Mammary epithelial cell (primary cell): ENCODE data around the gene CFAP221.

Source experiments
- EZH2 ChIP-seq: IDR thresholded peaks from 2 replicates; pipeline ENCODE4 v1.6.1; 2012; ENCODE audit warnings: low read length, inconsistent platforms, borderline replicate concordance
- TF ChIP-seq, protein P1 (sequence below), 2 donors: IDR thresholded peaks in 1 of 2; conservative IDR thresholded peaks in 1 of 2; 2 replicates each; pipeline ENCODE4 v1.5.1; 2011 to 2012; ENCODE audit warnings: inconsistent platforms in 2 of 2, low read length in 2 of 2, mild to moderate bottlenecking in 2 of 2, control low read depth in 1 of 2, low read depth in 1 of 2; ENCODE audit not compliant: insufficient read depth in 1 of 2; ENCODE audit errors: extremely low read depth in 1 of 2

DNA sequence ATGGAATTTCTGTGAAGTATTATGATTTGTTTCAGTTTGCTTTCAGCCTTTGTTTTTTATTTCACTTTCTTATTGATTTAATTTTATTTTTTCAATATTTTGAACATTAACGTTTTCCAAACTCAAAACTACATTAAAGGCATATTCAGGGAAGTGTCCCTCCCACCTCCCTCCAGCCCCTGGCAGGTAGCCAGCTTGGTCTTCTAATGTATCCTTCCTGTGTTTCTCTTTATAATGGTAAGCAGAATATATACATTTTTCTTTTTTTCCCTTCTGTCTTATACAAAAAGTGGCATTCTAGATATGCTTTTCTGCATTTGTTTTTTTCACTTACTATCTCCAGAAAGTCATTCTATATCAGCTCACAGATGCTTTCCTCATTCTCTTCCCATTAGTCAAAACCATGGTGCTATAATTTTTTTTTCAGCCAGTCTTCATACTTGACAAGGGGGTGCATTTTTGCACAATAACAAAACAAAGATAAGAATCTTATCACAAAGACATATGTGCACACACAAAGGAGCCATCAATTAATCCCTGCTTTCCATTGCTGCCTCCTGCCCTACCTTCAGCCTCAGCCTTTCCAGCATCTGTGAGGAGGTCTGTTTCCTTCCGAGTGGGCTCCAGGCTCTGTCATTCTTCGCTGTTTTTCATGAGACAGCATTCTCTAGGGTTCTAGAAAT is 101.1 kb downstream of the CFAP221 start:
- TF ChIP-seq, protein P1, sequence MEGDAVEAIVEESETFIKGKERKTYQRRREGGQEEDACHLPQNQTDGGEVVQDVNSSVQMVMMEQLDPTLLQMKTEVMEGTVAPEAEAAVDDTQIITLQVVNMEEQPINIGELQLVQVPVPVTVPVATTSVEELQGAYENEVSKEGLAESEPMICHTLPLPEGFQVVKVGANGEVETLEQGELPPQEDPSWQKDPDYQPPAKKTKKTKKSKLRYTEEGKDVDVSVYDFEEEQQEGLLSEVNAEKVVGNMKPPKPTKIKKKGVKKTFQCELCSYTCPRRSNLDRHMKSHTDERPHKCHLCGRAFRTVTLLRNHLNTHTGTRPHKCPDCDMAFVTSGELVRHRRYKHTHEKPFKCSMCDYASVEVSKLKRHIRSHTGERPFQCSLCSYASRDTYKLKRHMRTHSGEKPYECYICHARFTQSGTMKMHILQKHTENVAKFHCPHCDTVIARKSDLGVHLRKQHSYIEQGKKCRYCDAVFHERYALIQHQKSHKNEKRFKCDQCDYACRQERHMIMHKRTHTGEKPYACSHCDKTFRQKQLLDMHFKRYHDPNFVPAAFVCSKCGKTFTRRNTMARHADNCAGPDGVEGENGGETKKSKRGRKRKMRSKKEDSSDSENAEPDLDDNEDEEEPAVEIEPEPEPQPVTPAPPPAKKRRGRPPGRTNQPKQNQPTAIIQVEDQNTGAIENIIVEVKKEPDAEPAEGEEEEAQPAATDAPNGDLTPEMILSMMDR (conservative IDR thresholded peaks at IDR 0.05 in 1 of 2, IDR thresholded peaks at IDR 0.05 in 1 of 2; ENCODE audit: extremely low read depth in 1 of 2, insufficient read depth in 1 of 2, low read depth in 1 of 2, low read length in 2 of 2), result no peak
- no peak for TF ChIP-seq EZH2
